Measurements from ENCODE around the gene ZNF275. TPM values are rescaled to one million over a fixed set of nuclear protein-coding genes. Genes with fewer than 3 reads are reported as not detected.

The ZNF275 gene
- total RNA-seq, 2 donors from 2014 or later = 12.0 to 12.4 TPM

- no peak overlapping the region for H3K27ac Mint-ChIP-seq
- H3K36me3 Mint-ChIP-seq (ENCODE audit: low read depth) = no peaks in the 10 kb centered on the region
- H3K4me3 Mint-ChIP-seq = no peak overlapping the region
- H3K9me3 ChIP-seq (ENCODE audit: control insufficient read depth, low read length, poor library complexity, severe bottlenecking) = no peaks in the 10 kb centered on the region
- DNase-seq (no peak), ATAC-seq (no peak)
- H3K4me1 Mint-ChIP-seq = peaks cover 2% of the 10 kb centered on the region
- no peaks in the 10 kb centered on the region for H3K27me3 Mint-ChIP-seq
Measured at GRCh38 chrX:153351981-153352380, 18.0 kb downstream of the ZNF275 start.

- no peaks in the 10 kb centered on the region for H3K9me3 ChIP-seq (ENCODE audit: control insufficient read depth, low read length, poor library complexity, severe bottlenecking)
- no peak for DNase-seq
- Mint-ChIP-seq H3K36me3 (ENCODE audit: low read depth) (no peaks in the 10 kb centered on the region), H3K4me3 (no peak overlapping the region), H3K27me3 (no peaks in the 10 kb centered on the region), H3K27ac (no peak overlapping the region), H3K4me1 (peaks cover 2% of the 10 kb centered on the region)
- no peak for ATAC-seq
Measured at GRCh38 chrX:153352858-153353257, 18.9 kb downstream of the ZNF275 start.

GRCh38 chrX:153353416-153353815 lies 19.5 kb downstream of the ZNF275 start:
- no peaks in the 10 kb centered on the region for H3K9me3 ChIP-seq (ENCODE audit: control insufficient read depth, low read length, poor library complexity, severe bottlenecking)
- no peaks in the 10 kb centered on the region for H3K27me3 Mint-ChIP-seq
- DNase-seq (no peak), ATAC-seq (no peak)
- no peak overlapping the region for H3K4me3 Mint-ChIP-seq
- no peak overlapping the region for H3K27ac Mint-ChIP-seq
- H3K4me1 Mint-ChIP-seq = peaks cover 2% of the 10 kb centered on the region
- H3K36me3 Mint-ChIP-seq (ENCODE audit: low read depth) = no peaks in the 10 kb centered on the region

- H3K36me3 Mint-ChIP-seq (ENCODE audit: low read depth) = no peaks in the 10 kb centered on the region
Measured at GRCh38 chrX:153357877-153358276, 23.9 kb downstream of the ZNF275 start.

GRCh38 chrX:153361781-153362397 lies 27.9 kb downstream of the ZNF275 start:
- H3K9me3 ChIP-seq (ENCODE audit: control insufficient read depth, low read length, poor library complexity, severe bottlenecking) = no peaks in the 10 kb centered on the region
- H3K4me3 Mint-ChIP-seq = no peak overlapping the region
- no peaks in the 10 kb centered on the region for H3K27me3 Mint-ChIP-seq
- DNase-seq (no peak), ATAC-seq (no peak)
- H3K36me3 Mint-ChIP-seq (ENCODE audit: low read depth) = no peaks in the 10 kb centered on the region
- no peak overlapping the region for H3K27ac Mint-ChIP-seq
- no peaks in the 10 kb centered on the region for H3K4me1 Mint-ChIP-seq

More at GRCh38 chrX:153357877-153358276, 23.9 kb downstream of the ZNF275 start:
- H3K4me3 Mint-ChIP-seq = no peak overlapping the region
- no peak overlapping the region for H3K27ac Mint-ChIP-seq
- no peaks in the 10 kb centered on the region for H3K27me3 Mint-ChIP-seq
- H3K4me1 Mint-ChIP-seq = peaks cover 2% of the 10 kb centered on the region
- DNase-seq (no peak), ATAC-seq (no peak)
- H3K9me3 ChIP-seq (ENCODE audit: control insufficient read depth, low read length, poor library complexity, severe bottlenecking) = no peaks in the 10 kb centered on the region

- no peaks in the 10 kb centered on the region for H3K9me3 ChIP-seq (ENCODE audit: control insufficient read depth, low read length, poor library complexity, severe bottlenecking)
- H3K4me3 Mint-ChIP-seq = no peak overlapping the region
- ATAC-seq = no peak
- no peak overlapping the region for H3K27ac Mint-ChIP-seq
- no peak for DNase-seq
- peaks cover 2% of the 10 kb centered on the region for H3K4me1 Mint-ChIP-seq
- H3K27me3 Mint-ChIP-seq = peaks cover 1% of the 10 kb centered on the region
- peaks cover 1% of the 10 kb centered on the region for H3K36me3 Mint-ChIP-seq (ENCODE audit: low read depth)
Measured at GRCh38 chrX:153365670-153366069, 31.7 kb downstream of the ZNF275 start.

GRCh38 chrX:153366119-153366518 lies 32.2 kb downstream of the ZNF275 start:
- Mint-ChIP-seq H3K27ac (no peak overlapping the region), H3K4me1 (peaks cover 2% of the 10 kb centered on the region), H3K4me3 (no peak overlapping the region), H3K27me3 (peaks cover 4% of the 10 kb centered on the region), H3K36me3 (ENCODE audit: low read depth) (peaks cover 2% of the 10 kb centered on the region)
- H3K9me3 ChIP-seq (ENCODE audit: control insufficient read depth, low read length, poor library complexity, severe bottlenecking) = no peaks in the 10 kb centered on the region
- DNase-seq (no peak), ATAC-seq (no peak)

- Mint-ChIP-seq H3K27ac (no peak overlapping the region), H3K27me3 (peaks cover 4% of the 10 kb centered on the region), H3K4me1 (peaks cover 2% of the 10 kb centered on the region), H3K4me3 (no peak overlapping the region), H3K36me3 (ENCODE audit: low read depth) (peaks cover 2% of the 10 kb centered on the region)
- DNase-seq (no peak), ATAC-seq (no peak)
- H3K9me3 ChIP-seq (ENCODE audit: control insufficient read depth, low read length, poor library complexity, severe bottlenecking) = no peaks in the 10 kb centered on the region
Measured at GRCh38 chrX:153366878-153367538, 33.1 kb downstream of the ZNF275 start.

- ATAC-seq (no peak), DNase-seq (no peak)
- no peaks in the 10 kb centered on the region for H3K9me3 ChIP-seq (ENCODE audit: control insufficient read depth, low read length, poor library complexity, severe bottlenecking)
- Mint-ChIP-seq H3K36me3 (ENCODE audit: low read depth) (peaks cover 2% of the 10 kb centered on the region), H3K4me1 (peaks cover 2% of the 10 kb centered on the region), H3K27me3 (peaks cover 10% of the 10 kb centered on the region), H3K4me3 (no peak overlapping the region), H3K27ac (no peak overlapping the region)
Measured at GRCh38 chrX:153370293-153371055, 36.5 kb downstream of the ZNF275 start.

- Mint-ChIP-seq H3K27ac (no peak overlapping the region), H3K36me3 (ENCODE audit: low read depth) (peaks cover 2% of the 10 kb centered on the region), H3K27me3 (peaks cover 10% of the 10 kb centered on the region), H3K4me3 (no peak overlapping the region), H3K4me1 (peaks cover 2% of the 10 kb centered on the region)
- DNase-seq (no peak), ATAC-seq (no peak)
- H3K9me3 ChIP-seq (ENCODE audit: control insufficient read depth, low read length, poor library complexity, severe bottlenecking) = no peaks in the 10 kb centered on the region
Measured at GRCh38 chrX:153371256-153371655, 37.3 kb downstream of the ZNF275 start.

GRCh38 chrX:153372949-153373348 lies 39.0 kb downstream of the ZNF275 start:
- no peak for DNase-seq
- H3K4me3 Mint-ChIP-seq = no peak overlapping the region

GRCh38 chrX:153374426-153374825 lies 40.5 kb downstream of the ZNF275 start:
- Mint-ChIP-seq H3K27me3 (peaks cover 10% of the 10 kb centered on the region), H3K4me1 (peaks cover 2% of the 10 kb centered on the region), H3K4me3 (no peak overlapping the region), H3K36me3 (ENCODE audit: low read depth) (peaks cover 2% of the 10 kb centered on the region), H3K27ac (peak overlapping the region; percentile 4)
- ATAC-seq (no peak), DNase-seq (no peak)
- H3K9me3 ChIP-seq (ENCODE audit: control insufficient read depth, low read length, poor library complexity, severe bottlenecking) = no peaks in the 10 kb centered on the region

More at GRCh38 chrX:153372949-153373348, 39.0 kb downstream of the ZNF275 start:
- Mint-ChIP-seq H3K4me1 (peaks cover 2% of the 10 kb centered on the region), H3K27ac (no peak overlapping the region), H3K36me3 (ENCODE audit: low read depth) (peaks cover 2% of the 10 kb centered on the region), H3K27me3 (peaks cover 10% of the 10 kb centered on the region)
- H3K9me3 ChIP-seq (ENCODE audit: control insufficient read depth, low read length, poor library complexity, severe bottlenecking) = no peaks in the 10 kb centered on the region
- no peak for ATAC-seq

- no peaks in the 10 kb centered on the region for H3K9me3 ChIP-seq (ENCODE audit: control insufficient read depth, low read length, poor library complexity, severe bottlenecking)
- H3K27ac Mint-ChIP-seq = no peak overlapping the region
- ATAC-seq (no peak), DNase-seq (no peak)
- H3K36me3 Mint-ChIP-seq (ENCODE audit: low read depth) = peaks cover 1% of the 10 kb centered on the region
- peaks cover 1% of the 10 kb centered on the region for H3K4me1 Mint-ChIP-seq
- H3K27me3 Mint-ChIP-seq = peaks cover 9% of the 10 kb centered on the region
- H3K4me3 Mint-ChIP-seq = no peak overlapping the region
Measured at GRCh38 chrX:153375571-153375970, 41.6 kb downstream of the ZNF275 start.

All from T-helper 17 cell (primary cell).